Activated CD4-positive, alpha-beta T cell treated with anti-CD3 and anti-CD28 coated beads, Interleukin-10, Interleukin-2, amounts not matched to agents 100 ng/mL and 50 ng/mL, durations not matched to agents 16 hours and 8 hours (primary cell): ENCODE measurements around the gene ASCL2.
"Not testable (repeated sequence)": the region's sequence is repeated elsewhere in the genome, so short reads cannot be mapped to it uniquely, and the experiment has no call there.

Source experiments
- DNase-seq: peaks from one replicate; pipeline ENCODE4 v3.0.0-alpha.2; 2020

The ASCL2 gene

DNA sequence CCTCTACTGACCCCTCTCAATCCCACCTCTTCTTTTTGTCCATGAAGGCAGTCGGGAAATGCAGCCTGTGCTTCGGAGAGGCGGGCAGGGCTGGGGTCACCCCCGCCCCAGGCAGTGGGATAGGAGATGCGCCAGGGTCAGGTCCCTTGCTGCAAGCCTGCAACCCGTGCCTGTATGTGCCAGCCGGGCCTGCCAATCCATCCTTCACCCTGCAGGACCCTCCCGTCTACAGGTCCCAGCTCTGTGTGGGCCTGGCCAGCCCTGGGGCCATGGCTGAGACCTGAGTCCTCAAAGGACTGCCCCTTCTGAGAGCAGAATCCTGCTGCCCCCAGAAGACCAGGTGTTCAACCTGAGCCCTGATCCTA is 10.9 kb downstream of the ASCL2 start:
- no peak for DNase-seq

- no peak for DNase-seq
Measured at GRCh38 chr11:2258501-2259465, 11.6 kb downstream of the ASCL2 start.

- DNase-seq, result no peak
Measured at GRCh38 chr11:2256951-2257700, 13.3 kb downstream of the ASCL2 start.

DNA sequence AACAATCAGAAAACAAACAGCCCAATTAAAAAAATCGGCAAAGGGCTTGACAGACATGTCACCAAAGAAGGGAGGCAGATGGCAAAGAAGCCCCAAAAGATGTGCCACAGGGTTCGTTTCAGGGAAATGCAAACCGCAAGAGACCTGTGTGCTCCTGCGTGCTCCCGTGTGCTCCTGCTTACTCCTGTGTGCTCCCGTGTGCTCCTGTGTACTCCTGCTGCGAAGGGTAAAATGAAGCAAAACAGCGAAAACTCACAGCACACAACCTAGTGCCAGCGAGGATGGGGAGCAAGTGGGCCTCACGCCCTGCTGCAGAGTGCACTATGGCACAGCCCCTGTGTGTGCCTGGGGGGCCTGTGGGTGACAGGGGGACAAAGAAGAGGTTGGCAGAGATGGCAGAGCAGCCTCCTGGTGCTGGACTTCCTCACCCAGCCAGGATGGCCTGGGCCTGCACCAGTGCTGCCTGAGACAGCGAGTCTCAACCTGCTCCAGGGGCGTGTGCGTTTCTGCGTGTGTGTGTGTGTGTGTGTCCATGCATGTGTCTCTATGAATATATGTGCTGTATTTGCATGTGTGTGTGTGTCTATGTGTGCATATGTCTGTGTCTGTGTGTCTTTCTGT is 14.0 kb downstream of the ASCL2 start:
- DNase-seq, result no peak

- no peak for DNase-seq
Measured at GRCh38 chr11:2252018-2252417, 18.4 kb downstream of the ASCL2 start.

GRCh38 chr11:2251138-2251537 is 19.2 kb downstream of the ASCL2 start:
- DNase-seq, result no peak

DNA sequence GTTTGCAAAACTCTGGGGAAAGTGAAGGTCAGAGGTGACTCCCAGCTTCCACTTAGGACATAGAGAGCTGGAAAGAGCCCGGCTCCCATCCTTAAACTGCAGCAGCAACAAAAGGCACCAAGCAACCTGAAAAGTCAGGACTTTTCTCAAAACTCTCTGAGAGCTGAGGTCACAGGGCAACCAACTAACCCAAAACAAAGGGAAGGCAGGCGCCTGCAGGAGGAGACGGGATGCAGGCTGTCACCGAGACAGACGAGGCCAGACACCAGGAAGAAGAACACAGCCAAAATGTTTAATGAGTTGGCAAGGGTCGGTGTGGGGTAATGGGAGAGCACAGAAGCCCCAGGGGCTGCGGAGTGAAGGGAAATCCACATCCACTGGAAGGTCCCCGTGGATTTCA is 19.9 kb downstream of the ASCL2 start:
- DNase-seq, result no peak

- DNase-seq, result no peak
Measured at GRCh38 chr11:2250041-2250440, 20.3 kb downstream of the ASCL2 start.

- DNase-seq, result no peak
Measured at GRCh38 chr11:2249189-2249916, 21.0 kb downstream of the ASCL2 start.

GRCh38 chr11:2248762-2249161 is 21.6 kb downstream of the ASCL2 start:
- no peak for DNase-seq

DNA sequence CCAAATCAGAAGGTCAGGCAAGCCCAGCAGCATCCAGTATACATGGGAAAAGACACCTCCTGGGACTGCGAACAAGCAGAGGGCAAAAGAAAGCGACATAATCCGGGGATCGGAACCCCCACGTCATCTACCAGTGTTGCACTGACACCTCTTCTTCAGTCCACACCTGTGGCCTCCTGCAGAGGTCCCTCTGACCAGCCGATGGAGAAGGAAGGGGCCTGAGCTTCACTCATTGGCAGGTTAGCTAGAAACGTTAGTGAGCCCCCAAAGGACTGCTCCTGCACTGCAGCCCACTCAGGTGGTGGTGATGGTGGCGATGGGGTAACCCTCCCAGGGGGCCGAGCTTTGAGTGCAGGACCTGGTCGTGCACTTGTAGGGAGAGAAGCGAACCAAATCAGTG is 22.1 kb downstream of the ASCL2 start:
- no peak for DNase-seq

DNA sequence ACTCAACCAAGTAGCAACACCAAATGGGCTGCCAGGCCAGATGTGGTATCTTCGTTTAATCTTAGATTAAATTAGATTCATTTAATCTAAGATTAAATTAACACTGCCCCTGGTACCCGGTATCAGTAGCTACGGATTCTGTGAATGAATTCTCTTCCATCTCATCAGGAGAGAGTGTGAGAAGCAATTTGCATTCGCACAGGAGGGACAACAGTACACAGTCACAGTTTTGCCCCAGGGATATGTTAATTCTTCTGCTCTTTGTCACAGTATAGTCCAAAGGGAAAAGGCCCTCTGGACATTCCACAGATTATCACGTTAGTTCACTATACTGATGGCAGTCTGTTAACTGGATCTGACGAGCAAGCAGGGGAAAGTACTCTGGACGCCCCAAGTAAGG is 22.9 kb downstream of the ASCL2 start:
- no peak for DNase-seq

DNA sequence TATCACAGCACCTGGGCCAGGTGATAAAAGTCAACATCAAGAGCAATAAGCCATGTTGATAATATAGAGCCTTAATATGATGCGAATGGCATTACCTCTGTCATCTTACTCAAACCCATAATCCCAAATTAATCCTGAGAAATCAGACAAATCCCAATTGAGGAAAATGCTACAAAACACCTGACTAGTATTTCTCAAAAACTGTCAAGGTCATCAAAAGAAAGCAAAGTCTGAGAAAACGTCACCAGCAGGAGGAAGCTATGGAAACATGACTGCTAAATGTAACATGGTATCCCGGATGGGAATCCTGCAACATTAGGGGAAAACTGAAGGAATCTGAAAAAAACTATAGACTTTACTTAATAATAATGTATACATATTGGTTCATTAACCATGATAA is 29.6 kb downstream of the ASCL2 start:
- no peak for DNase-seq

GRCh38 chr11:2237457-2238238 is 32.7 kb downstream of the ASCL2 start:
- DNase-seq, result no peak

GRCh38 chr11:2236381-2237134 is 33.8 kb downstream of the ASCL2 start:
- not testable (repeated sequence) for DNase-seq

DNA sequence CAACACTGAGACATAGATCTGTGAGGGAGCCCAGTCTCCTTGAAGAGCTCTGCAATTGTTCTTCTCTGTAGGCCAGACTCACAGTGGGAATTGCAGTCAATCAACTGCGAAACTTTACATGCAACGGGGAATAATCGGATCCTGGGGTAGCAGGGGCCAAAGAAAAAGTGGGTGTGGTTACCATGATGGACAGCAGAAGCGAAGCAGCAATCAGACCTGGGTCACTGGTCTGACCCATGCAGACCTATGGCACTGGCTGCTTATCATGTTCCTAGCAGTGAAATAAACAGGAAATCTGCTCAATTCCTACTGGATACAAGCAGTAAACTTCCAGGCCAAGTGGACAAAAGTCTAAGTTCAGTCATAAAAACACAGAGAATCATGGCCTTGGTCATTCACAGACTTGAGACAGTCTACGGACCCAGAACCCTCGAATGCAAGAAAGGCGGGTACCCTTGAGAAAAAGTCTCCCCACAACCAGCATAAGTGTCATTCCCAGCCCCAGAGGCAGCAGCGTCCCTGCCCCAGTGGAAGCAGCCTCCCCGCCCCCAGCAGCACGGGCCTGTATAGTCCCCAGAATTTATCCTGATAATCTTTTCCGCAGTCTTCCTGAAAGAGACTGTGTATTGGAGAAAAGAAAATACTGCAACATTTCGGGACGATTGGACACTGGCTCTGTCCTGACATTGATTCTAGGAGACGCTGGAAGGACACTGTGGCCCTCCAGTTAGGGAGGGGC is 34.6 kb downstream of the ASCL2 start:
- DNase-seq, result no peak

GRCh38 chr11:2234963-2235362 is 35.4 kb downstream of the ASCL2 start:
- no peak for DNase-seq

DNA sequence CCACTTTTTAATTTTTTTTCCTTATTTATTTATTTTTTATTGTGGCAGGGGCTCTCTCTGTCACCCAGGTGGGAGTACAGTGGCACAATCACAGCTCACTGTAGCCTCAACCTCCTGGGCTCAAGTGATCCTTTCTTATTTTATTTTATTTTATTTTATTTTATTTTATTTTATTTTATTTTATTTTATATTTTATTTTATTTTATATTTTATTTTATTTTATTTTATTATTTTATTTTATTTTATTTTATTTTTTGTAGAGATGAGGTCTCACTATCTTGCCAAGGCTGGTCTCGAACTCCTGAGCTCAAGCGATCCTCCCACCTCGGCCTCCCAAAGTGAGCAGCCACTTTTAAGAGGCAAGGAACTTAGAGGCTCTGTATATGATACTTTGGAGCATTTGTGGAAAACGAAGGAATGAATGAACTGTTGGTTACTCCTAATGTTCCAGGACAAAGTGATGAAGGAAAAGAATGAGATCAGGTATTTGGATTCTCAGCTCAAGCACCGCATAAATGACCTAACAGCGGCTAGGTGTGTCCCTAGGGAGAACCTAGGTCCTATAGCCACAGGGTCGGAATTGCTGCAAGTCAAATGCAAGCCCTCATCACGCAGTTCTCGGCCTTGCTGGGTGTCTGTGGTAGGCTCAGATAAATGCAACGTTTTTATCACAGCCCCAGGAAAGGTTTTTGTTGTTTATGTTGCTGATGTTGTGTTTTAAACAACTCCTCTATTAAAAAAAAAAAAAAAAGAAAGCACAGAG is 36.5 kb downstream of the ASCL2 start:
- no peak for DNase-seq

GRCh38 chr11:2229713-2230297 is 40.6 kb downstream of the ASCL2 start:
- DNase-seq, result no peak
